ENCODE data around the gene IFNG. TPM values are rescaled to one million over a fixed set of nuclear protein-coding genes. Genes with fewer than 3 reads are reported as not detected.
A peak's percentile ranks its signal among the peaks of the same experiment; 100 is the strongest.

The IFNG gene
- total RNA-seq, 3 donors from 2014 or later, result not detected

DNA sequence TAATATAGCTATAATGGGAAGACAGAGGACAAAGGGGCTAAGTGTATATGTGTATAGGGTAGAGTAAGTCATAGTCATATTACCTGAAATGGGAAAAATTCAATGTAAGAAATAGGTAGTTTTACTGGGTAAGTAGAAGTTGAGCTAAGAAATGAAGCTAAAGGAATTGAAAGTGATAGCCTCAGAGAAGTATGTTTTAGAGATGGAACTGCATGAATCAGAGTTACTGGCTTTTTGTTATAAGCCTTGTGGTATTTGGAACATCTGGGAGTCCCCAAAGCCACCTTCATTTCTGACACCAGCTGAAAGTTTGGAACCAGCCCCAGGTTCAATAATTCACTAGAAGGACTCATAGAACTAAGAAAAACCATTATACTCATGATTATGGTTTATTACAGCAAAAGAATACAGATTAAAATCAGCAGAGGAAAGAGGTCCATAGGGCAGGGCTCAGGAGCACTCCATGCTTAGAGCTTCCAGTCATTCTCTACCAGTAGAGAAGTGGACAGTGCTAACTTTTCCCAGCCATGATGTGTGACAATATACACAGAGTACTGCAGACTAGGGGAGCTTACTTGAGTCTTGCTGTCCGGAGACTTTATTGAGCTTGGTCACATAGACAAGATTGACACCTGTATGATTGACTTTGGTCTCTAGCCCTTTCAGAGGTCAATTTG, 9.8 kb upstream of the IFNG start:
- intact Hi-C loops (cut with DNase I; ENCODE audit: low total_unique reads), result no loop called here

DNA sequence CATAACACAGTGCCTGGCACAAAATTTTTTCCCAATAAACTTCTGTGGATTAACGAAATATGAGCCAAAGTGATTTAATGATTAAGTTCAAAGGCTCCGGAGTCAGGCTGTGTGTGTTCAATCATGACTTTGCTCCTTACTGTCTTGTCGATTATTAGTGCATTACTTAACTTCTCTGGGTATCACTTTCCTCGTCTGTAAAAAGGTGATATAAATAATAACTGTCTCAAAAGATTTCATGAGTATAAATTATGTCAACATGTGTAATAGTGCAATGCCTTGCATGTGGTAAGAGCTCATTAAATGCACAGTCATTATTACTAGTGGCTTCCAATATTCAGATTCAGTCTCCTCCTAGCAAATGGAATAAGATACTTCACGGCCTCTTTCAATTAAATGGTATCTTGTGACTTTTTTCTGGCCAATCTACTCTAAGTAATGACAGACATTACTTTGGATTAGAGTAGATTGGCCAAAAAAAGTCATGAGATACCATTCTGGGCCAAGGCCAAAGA, 6.8 kb upstream of the IFNG start:
- no peak for DNase-seq (ENCODE audit: low spot score in 2 of 2)
- Histone ChIP-seq H3K4me3 (no peak overlapping the region), H3K9me3 (no peaks in the 10 kb centered on the region), H3K27me3 (no peaks in the 10 kb centered on the region), H3K4me1 (no peaks in the 10 kb centered on the region), H3K36me3 (no peaks in the 10 kb centered on the region), H3K27ac (no peak overlapping the region)
- intact Hi-C loops (cut with DNase I; ENCODE audit: low total_unique reads), result no loop called here
- TF ChIP-seq POLR2A (IDR thresholded peaks at IDR 0.05) (no peak), POLR2AphosphoS5 (IDR thresholded peaks at IDR 0.05) (no peak)
- TF ChIP-seq, protein P1, sequence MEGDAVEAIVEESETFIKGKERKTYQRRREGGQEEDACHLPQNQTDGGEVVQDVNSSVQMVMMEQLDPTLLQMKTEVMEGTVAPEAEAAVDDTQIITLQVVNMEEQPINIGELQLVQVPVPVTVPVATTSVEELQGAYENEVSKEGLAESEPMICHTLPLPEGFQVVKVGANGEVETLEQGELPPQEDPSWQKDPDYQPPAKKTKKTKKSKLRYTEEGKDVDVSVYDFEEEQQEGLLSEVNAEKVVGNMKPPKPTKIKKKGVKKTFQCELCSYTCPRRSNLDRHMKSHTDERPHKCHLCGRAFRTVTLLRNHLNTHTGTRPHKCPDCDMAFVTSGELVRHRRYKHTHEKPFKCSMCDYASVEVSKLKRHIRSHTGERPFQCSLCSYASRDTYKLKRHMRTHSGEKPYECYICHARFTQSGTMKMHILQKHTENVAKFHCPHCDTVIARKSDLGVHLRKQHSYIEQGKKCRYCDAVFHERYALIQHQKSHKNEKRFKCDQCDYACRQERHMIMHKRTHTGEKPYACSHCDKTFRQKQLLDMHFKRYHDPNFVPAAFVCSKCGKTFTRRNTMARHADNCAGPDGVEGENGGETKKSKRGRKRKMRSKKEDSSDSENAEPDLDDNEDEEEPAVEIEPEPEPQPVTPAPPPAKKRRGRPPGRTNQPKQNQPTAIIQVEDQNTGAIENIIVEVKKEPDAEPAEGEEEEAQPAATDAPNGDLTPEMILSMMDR (IDR thresholded peaks at IDR 0.05), result no peak

More for the DNA sequence above, 9.8 kb upstream of the IFNG start:
- Histone ChIP-seq H3K27me3 (no peaks in the 10 kb centered on the region), H3K4me3 (no peak overlapping the region), H3K4me1 (no peaks in the 10 kb centered on the region), H3K27ac (no peak overlapping the region), H3K9me3 (no peaks in the 10 kb centered on the region), H3K36me3 (no peaks in the 10 kb centered on the region)
- TF ChIP-seq POLR2AphosphoS5 (IDR thresholded peaks at IDR 0.05), result no peak
- no peak for TF ChIP-seq POLR2A (IDR thresholded peaks at IDR 0.05)
- TF ChIP-seq, protein P1 (IDR thresholded peaks at IDR 0.05), result no peak
- DNase-seq (ENCODE audit: low spot score in 2 of 2), result no peak

DNA sequence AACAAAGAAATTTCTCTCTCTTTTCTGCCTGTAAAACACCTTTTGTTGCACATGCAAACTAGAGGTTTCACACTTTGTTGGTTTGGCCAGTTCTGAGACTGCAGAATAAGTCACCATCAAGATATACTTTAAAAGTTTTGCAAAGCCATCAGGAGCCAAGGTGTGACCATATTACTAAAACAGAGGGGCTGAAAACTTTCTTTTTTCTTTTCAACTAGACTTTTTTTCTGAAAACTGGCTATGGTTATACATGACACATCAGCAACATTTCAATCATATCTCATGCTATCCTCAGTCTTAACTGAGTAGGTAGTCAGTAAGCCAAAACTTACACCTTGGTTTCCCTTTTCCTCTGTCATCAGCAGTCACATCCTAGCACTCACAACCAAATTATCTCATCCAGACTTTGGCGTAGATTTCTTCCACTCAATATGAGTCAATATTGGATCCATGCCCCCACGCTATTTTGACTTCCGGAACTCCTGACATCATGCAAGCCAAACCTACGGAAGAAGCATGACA, 4.1 kb upstream of the IFNG start:
- TF ChIP-seq POLR2A (IDR thresholded peaks at IDR 0.05) (no peak), POLR2AphosphoS5 (IDR thresholded peaks at IDR 0.05) (no peak)
- TF ChIP-seq, protein P1 (IDR thresholded peaks at IDR 0.05), result no peak
- Histone ChIP-seq H3K36me3 (no peaks in the 10 kb centered on the region), H3K9me3 (no peaks in the 10 kb centered on the region), H3K27ac (no peak overlapping the region), H3K27me3 (no peaks in the 10 kb centered on the region), H3K4me3 (no peak overlapping the region), H3K4me1 (no peaks in the 10 kb centered on the region)
- intact Hi-C loops (cut with DNase I; ENCODE audit: low total_unique reads), result no loop called here
- no peak for DNase-seq (ENCODE audit: low spot score in 2 of 2)

DNA sequence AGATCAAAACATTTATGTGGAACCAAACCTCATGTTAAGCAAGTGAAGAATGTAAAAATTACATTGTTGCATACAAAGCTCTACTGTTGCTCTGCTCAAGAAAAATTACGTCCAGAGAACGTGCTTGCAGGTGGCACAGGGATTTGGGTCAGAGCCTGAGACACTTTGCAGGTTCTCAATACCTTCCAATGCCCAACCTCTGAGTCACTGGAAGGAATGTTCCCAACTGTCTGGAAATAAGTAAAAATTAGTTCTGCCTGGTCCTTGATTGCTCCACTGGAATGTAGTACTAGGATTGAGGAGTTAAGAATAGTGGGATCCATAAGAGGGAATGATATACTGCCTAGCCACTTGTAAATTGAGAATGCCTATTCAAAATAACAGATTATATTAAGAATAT, 2.8 kb upstream of the IFNG start:
- TF ChIP-seq POLR2AphosphoS5 (IDR thresholded peaks at IDR 0.05) (no peak), POLR2A (IDR thresholded peaks at IDR 0.05) (no peak)
- TF ChIP-seq, protein P1 (IDR thresholded peaks at IDR 0.05), result no peak
- Histone ChIP-seq H3K9me3 (no peaks in the 10 kb centered on the region), H3K36me3 (no peaks in the 10 kb centered on the region), H3K4me3 (no peak overlapping the region), H3K27me3 (no peaks in the 10 kb centered on the region), H3K27ac (no peak overlapping the region), H3K4me1 (no peaks in the 10 kb centered on the region)
- DNase-seq (ENCODE audit: low spot score in 2 of 2), result no peak
- intact Hi-C loops (cut with DNase I; ENCODE audit: low total_unique reads), result no loop called here

DNA sequence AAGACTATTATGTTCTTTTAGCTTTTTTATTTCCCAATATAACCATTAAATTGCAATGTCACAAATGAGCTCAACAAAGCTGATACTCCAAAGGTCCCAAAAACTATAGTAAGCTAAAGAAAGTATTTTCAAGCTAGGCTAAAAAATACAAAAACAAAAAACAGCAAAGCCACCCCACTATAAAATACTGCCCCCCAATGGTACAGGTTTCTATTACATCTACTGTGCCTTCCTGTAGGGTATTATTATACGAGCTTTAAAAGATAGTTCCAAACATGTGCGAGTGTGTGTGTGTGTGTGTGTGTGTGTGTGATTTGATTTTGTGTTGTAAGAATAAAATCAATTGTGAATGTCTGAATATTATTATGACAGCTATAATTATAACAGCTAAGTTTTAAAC, 1.1 kb downstream of the IFNG start:
- DNase-seq (ENCODE audit: low spot score in 2 of 2), result no peak
- no peak overlapping the region for H3K4me3 ChIP-seq
- no peaks in the 10 kb centered on the region for H3K27me3 ChIP-seq
- no peaks in the 10 kb centered on the region for H3K9me3 ChIP-seq
- H3K36me3 ChIP-seq, result no peaks in the 10 kb centered on the region
- no peak overlapping the region for H3K27ac ChIP-seq
- no peaks in the 10 kb centered on the region for H3K4me1 ChIP-seq
- intact Hi-C loops (cut with DNase I; ENCODE audit: low total_unique reads), result no loop called here
- TF ChIP-seq, protein P1 (IDR thresholded peaks at IDR 0.05), result peak in 1 of 3 donors; percentile 15
- TF ChIP-seq POLR2A (IDR thresholded peaks at IDR 0.05), result no peak

All from breast epithelium (tissue), 4 donors.